HG03520 (cell line): Measurements from ENCODE around the gene UROC1.
"Not testable (repeated sequence)": the region's sequence is repeated elsewhere in the genome, so short reads cannot be mapped to it uniquely, and the experiment has no call there.

Experiments used
- ATAC-seq: cut with Tn5 transposase; IDR thresholded peaks from one replicate; pipeline ENCODE4 v1.9.1; 2021; ENCODE audit warnings: mild to moderate bottlenecking, moderate library complexity; ENCODE audit not compliant: unreplicated experiment

Gene UROC1

GRCh38 chr3:126547721-126548120, 30.1 kb upstream of the UROC1 start:
- ATAC-seq = no peak

DNA sequence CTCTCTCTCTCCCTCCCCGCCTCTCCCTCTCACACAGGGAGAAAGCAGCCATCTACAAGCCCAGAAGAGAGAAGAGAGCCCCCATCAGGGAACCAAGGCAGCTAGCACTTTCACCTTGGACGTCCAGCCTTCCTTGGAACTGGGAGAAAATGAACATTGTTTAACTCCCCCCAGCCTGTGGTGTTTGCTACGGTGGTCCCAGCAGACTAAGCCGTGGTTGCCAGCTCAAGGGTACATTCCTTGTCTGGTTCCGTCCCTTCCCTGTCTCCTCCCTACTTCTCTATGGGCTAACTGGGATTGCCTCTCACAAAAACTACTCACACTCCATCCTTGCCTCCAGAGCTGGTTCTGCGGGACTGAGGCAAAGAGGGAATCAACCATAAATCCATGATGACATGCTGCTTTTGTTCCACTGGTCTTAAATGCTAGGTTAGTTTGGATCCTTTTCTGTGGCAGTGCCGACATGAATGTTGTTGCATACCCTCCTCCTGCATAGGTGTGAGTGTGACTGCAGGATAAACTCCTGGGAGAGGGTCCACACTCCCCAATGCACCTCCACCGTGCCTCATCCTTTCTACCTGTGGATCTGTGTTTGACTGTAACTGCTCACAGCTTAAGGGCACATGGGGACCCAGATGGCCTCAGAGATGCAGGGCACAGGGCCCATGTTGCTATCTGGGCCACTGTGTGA, 29.1 kb upstream of the UROC1 start:
- no peak for ATAC-seq

DNA sequence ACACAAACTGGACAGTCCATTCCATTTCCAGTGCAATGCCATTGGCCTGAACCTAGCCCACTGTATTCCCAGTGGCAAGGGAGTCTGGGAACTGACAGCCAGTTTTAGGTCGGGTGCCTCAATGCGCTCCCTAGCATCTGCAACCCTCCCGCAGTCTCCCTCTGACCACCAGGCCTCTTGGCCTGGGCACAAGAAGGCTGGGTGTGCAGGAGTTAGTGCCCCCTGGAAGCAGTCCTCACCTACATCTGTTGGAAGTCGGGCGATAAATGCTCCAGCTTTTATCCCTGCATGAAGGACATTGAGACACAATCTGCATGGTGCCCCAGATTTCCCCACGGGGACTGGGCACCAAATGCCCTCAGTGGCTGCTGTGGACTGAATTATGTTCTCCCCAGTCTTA, 28.4 kb upstream of the UROC1 start:
- no peak for ATAC-seq

GRCh38 chr3:126545544-126545943, 28.0 kb upstream of the UROC1 start:
- no peak for ATAC-seq

GRCh38 chr3:126544596-126545281, 27.2 kb upstream of the UROC1 start:
- no peak for ATAC-seq

DNA sequence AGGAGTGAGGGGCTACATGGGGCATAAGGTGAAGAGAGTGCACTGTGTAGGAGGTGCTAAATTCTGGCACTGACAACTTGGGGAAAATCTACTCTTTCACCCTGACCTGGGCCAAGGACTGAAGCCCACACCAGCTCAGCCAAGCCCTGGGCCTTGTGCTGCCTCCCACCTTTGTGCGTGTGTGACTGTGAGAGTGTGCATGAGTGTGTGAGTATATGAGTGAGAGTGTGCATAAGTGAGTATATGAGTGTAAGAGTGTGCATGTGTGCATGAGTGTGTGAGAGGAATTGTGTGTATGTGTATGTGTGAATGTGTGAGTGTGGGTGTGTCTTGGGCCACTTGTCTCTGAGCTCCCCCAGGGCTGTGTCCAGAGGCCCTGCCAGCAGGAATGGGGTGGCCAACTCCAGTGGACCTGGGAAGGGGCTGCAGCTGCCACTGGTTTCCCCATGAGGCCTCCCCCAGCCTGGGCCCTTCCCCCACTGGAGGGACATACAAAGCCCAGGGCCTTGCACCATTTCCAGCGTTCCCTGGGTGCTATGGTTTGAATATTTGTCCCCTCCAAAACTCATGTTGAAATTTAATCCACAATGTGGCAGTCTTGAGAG, 26.0 kb upstream of the UROC1 start:
- no peak for ATAC-seq

DNA sequence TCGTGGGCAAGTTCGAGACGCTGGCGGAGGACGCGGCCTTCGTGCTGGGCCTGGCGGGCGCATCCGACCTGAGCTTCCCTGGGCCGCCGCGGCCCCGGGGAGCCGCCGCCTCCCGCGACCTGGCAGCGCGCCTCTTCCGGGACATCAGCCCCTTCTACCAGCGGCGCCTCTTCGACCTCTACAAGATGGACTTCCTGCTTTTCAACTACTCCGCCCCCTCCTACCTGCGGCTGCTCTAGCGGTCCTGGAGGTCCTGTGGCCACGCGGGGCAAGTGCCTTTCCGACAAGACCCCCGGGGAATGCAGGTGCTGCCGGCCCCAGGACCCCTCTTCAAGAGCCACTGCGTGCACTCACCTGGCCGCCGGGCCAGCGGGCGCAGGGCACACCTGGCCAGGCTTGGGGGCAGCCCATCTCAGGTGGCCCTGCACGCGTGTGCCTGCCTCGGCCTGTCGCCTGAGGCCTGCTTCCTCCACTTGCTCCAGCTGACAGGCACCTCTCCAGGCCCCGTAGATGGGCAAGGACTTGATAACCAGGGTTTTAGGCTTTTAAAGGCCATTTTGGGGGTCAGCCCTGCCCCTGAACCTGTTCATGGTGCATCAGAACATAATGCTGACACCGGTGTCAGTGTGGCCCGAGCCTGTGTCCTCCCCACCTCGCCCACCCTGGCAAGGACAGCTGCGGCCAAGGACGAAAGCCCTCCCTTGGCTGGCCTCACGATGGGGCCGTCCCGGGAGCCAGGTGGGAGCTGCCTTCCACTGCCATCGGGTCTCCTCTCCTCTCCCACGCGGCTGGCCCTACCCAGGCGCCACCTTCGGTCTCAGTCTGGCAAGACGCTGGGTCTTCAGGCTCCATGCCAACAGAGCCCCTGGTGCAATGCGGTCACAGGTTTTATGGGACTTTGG, 25.0 kb upstream of the UROC1 start:
- ATAC-seq = no peak

GRCh38 chr3:126541628-126542339, 24.2 kb upstream of the UROC1 start:
- no peak for ATAC-seq

GRCh38 chr3:126540951-126541627, 23.5 kb upstream of the UROC1 start:
- no peak for ATAC-seq

DNA sequence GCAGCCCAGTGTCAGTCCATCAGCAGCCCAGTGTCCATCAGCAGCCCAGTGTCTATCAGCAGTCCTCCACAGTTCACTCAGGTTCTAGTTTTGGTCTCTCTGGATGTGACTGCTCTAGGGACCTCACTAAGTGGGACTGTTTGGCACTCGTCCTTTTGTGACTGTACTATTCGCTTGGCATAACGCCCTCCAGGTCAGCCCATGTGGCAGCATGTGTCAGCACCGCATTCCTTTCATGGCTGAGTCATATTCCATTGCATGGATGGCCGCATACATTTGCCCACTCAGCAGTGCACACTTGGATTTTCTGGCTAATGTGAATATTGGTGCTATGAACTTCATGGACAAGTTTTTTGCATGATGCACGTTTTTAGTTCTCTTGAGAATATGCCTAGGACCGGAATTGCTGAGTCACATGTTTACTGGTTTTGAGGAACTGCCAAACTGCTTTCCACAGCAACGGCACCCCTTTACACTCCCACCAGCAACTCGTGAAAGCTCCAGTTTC, 22.8 kb upstream of the UROC1 start:
- ATAC-seq = no peak

GRCh38 chr3:126539558-126540250, 22.1 kb upstream of the UROC1 start:
- ATAC-seq = no peak

DNA sequence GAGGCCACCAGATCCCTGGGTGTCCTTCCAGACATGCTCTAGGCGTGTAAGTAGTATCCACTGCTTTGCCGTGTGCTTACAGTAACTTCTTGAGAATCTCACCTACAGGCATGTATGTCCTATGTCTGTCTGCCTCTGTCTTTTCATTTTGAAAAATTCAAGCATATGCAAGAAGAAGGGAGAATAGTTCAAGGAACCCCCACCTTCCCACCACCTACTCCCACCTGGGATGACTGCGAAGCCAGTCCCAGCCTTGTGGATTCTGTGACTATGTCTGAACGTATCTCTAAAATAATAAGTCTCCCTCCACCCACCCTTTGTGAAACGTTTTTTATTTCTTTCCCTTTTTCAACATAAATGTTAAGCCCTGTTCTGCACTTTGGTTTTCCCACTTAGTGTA, 21.4 kb upstream of the UROC1 start:
- no peak for ATAC-seq

- no peak for ATAC-seq
Measured at GRCh38 chr3:126538316-126538715, 20.7 kb upstream of the UROC1 start.

GRCh38 chr3:126537730-126538281, 20.2 kb upstream of the UROC1 start:
- no peak for ATAC-seq

GRCh38 chr3:126537116-126537729, 19.6 kb upstream of the UROC1 start:
- ATAC-seq = no peak

DNA sequence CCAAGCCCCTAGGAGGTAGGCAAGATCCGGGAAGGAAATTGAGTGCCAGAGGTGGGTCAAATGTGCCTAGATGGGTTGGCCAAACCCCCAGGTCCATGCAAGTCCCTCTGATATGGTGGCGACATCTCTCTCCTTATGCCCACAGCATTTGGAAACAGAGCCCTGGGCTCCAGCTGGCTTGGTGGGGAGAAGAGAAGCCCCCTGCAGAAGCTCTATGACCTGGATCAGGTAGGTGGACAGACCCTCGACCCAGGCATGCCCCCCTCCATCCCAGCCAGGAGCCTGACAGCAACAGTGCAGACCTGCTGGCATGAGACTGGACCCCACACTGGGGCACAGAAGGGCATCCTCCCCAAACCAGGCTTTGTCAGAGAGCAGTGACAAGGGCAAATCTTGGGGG, 18.6 kb upstream of the UROC1 start:
- no peak for ATAC-seq

DNA sequence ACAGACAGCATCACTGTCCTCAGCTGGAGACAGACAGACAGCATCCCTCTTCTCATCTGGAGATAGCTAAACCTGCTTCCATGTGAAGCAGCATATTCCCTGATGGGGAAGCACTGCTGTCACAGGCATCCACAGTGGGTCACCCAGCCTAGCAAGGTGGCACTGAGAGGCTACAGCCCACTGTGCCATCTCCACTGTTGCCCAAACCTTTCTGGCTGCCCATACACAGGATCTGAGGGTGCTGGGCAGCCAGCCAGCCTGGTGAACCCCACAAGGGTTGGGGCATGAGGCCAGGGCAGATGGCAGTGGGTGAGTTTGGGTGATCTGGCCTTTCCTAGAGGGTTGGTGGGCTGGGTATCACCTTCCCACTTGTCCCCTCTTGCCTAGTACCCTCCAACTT, 18.1 kb upstream of the UROC1 start:
- ATAC-seq = no peak

GRCh38 chr3:126534716-126535115, 17.1 kb upstream of the UROC1 start:
- not testable (repeated sequence) for ATAC-seq

DNA sequence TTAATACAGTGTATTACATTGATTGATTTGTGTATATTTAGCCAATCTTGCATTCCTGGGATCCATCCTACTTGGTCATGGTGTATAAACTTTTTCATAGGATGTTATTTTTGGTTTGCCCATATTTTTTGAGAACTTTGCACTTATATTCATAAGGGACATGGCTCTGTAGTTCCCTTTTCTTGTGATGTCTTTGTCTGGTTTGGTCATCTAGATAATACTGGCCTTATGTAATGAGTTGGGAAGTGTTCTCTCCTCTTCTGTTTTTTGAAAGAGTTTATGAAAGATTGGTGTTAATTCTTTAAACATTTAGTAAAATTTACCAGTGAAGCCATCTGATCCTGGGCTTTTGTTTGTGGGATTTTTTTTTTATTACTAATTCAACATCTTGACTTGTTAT, 15.9 kb upstream of the UROC1 start:
- no peak for ATAC-seq
